Activated CD4-positive, alpha-beta T cell treated with anti-CD3 and anti-CD28 coated beads, Interleukin-2, amount 50 U/mL, for 1 hour (primary cell): Measurements from ENCODE around the gene HAVCR1.
"Not testable (repeated sequence)": the region's sequence is repeated elsewhere in the genome, so short reads cannot be mapped to it uniquely, and the experiment has no call there.

Experiments used
- DNase-seq: peaks from one replicate; pipeline ENCODE4 v3.0.0-alpha.2; 2020

Gene HAVCR1

GRCh38 chr5:157059093-157059539 is at the start of gene HAVCR1:
HAVCR1 (minus strand) TSS chr5:157059116; CDS start chr5:157057943, 1,173 bp downstream.
- DNase-seq: no peak

GRCh38 chr5:157107508-157107907 is 48.6 kb upstream of the HAVCR1 start:
- no peak for DNase-seq

- no peak for DNase-seq
These were observed 47.9 kb upstream of the HAVCR1 start for GRCh38 chr5:157106630-157107461.

GRCh38 chr5:157100140-157100679 is 41.3 kb upstream of the HAVCR1 start:
- no peak for DNase-seq

GRCh38 chr5:157088342-157088990 is 29.6 kb upstream of the HAVCR1 start:
- DNase-seq: no peak

GRCh38 chr5:157086751-157087359 is 27.9 kb upstream of the HAVCR1 start:
- DNase-seq: no peak

- DNase-seq: no peak
These were observed 27.0 kb upstream of the HAVCR1 start for GRCh38 chr5:157085930-157086329.

GRCh38 chr5:157080286-157080685 is 21.4 kb upstream of the HAVCR1 start:
- no peak for DNase-seq

GRCh38 chr5:157076558-157076957 is 17.6 kb upstream of the HAVCR1 start:
- DNase-seq: no peak

GRCh38 chr5:157072508-157072907 is 13.6 kb upstream of the HAVCR1 start:
- DNase-seq: no peak

GRCh38 chr5:157069949-157070348 is 11.0 kb upstream of the HAVCR1 start:
- DNase-seq: no peak

- no peak for DNase-seq
These were observed 9.9 kb upstream of the HAVCR1 start for GRCh38 chr5:157068785-157069184.

- DNase-seq: no peak
These were observed 9.4 kb upstream of the HAVCR1 start for GRCh38 chr5:157068339-157068738.

- no peak for DNase-seq
These were observed 8.1 kb upstream of the HAVCR1 start for GRCh38 chr5:157067005-157067404.

- no peak for DNase-seq
These were observed 7.2 kb upstream of the HAVCR1 start for GRCh38 chr5:157066080-157066479.

- no peak for DNase-seq
These were observed 5.0 kb upstream of the HAVCR1 start for GRCh38 chr5:157063776-157064430.

- no peak for DNase-seq
These were observed 975 bp upstream of the HAVCR1 start for GRCh38 chr5:157059891-157060290.

- DNase-seq: no peak
These were observed 1.2 kb downstream of the HAVCR1 start for GRCh38 chr5:157057459-157058370.

- DNase-seq: not testable (repeated sequence)
These were observed 2.1 kb downstream of the HAVCR1 start for GRCh38 chr5:157056848-157057247.

GRCh38 chr5:157051604-157052245 is 7.2 kb downstream of the HAVCR1 start:
- DNase-seq: no peak

- no peak for DNase-seq
These were observed 8.9 kb downstream of the HAVCR1 start for GRCh38 chr5:157050050-157050449.
